GM18951 (cell line): ENCODE data around the gene MTCL1.

Experiments used
- POLR2A ChIP-seq: IDR thresholded peaks from 4 replicates; pipeline ENCODE4 v1.6.1; 2011; ENCODE audit warnings: mild to moderate bottlenecking; ENCODE audit not compliant: insufficient read length, insufficient read depth; ENCODE audit errors: extremely low read depth
- in situ Hi-C: fragments of 300-500 bp; cut with MboI; formaldehyde crosslinking; loops from one replicate; pipeline ENCODE4 v1.12.0; 2022; ENCODE audit warnings: low sequenced_read_pairs, mixed read lengths, inconsistent platforms; ENCODE audit not compliant: unreplicated experiment

Gene MTCL1

GRCh38 chr18:8705238-8705960, at the start of gene MTCL1:
Gene MTCL1, plus strand, starts transcription at chr18:8705556. Its CDS starts 105 bp downstream, at chr18:8705661.
- in situ Hi-C loops = loop anchor here (10.0 kb wide), 1 partner anchor 349 kb away; no protein-coding TSS in a partner anchor
- no peak for TF ChIP-seq POLR2A

- in situ Hi-C loops = loop anchor here (25.0 kb wide), 1 partner anchor 331 kb away; no protein-coding TSS in a partner anchor
- TF ChIP-seq POLR2A = no peak
Measured at GRCh38 chr18:8656232-8656631, 49.1 kb upstream of the MTCL1 start.

- in situ Hi-C loops = loop anchor here (25.0 kb wide), 1 partner anchor 330 kb away; no protein-coding TSS in a partner anchor
- TF ChIP-seq POLR2A = no peak
Measured at GRCh38 chr18:8657050-8657820, 48.1 kb upstream of the MTCL1 start.

- in situ Hi-C loops = loop anchor here (25.0 kb wide), 1 partner anchor 329 kb away; no protein-coding TSS in a partner anchor
- TF ChIP-seq POLR2A = no peak
Measured at GRCh38 chr18:8657873-8658470, 47.4 kb upstream of the MTCL1 start.

DNA sequence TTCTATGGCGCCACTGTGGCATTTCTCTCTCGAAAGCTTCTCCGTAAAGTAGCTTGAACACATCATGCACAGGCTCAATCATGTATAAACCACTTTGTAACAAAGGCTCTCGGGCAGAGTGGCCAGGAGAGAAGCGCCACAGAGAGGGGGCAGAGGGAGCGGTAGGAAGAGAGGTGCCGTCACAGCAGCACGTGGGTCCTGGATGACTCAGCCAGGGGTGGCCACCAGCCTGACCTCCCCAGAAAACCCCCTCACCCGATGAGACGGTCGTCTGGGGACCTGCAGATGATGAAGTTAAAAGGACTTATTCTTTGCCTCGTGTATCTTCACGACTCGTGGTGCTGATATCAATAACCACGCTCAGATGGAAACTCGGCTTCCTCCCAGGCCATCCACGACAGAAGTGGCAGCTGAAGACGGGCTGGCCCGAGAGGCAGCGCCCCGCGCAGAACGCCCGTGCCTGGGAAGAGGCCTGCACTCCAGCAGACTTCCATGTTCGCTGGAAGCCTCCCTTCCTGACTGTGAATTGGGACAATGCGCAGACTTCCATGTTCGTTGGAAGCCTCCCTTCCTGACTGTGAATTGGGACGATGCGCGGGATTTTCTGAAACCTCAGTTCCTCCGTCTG, 46.4 kb upstream of the MTCL1 start:
- in situ Hi-C loops = loop anchor here (25.0 kb wide), 1 partner anchor 328 kb away; no protein-coding TSS in a partner anchor

GRCh38 chr18:8659609-8660242, 45.6 kb upstream of the MTCL1 start:
- TF ChIP-seq POLR2A = no peak
- in situ Hi-C loops = loop anchor here (25.0 kb wide), 1 partner anchor 328 kb away; no protein-coding TSS in a partner anchor

More for the DNA sequence above, 46.4 kb upstream of the MTCL1 start:
- no peak for TF ChIP-seq POLR2A

DNA sequence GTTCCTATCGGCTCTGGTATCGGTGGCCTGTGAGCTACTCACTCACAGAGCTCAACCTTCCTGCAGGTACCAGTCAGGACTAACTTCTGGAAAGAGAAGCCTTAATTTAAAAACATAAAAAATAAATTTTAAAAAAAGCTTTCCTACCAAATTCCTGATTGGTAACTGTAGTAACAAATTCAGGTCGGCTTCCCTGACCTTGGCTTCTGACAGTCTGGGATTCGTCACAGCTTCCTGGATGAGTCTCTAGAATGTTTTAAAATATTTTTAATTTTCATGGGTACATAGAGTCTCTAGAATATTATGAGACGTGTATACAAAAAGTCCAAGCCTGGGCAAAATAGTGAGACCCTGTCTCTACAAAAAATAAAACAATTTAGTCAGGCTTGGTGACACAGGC, 45.0 kb upstream of the MTCL1 start:
- in situ Hi-C loops = loop anchor here (25.0 kb wide), 1 partner anchor 327 kb away; no protein-coding TSS in a partner anchor
- no peak for TF ChIP-seq POLR2A

GRCh38 chr18:8661754-8662559, 43.4 kb upstream of the MTCL1 start:
- in situ Hi-C loops = loop anchor here (25.0 kb wide), 1 partner anchor 325 kb away; no protein-coding TSS in a partner anchor
- no peak for TF ChIP-seq POLR2A

DNA sequence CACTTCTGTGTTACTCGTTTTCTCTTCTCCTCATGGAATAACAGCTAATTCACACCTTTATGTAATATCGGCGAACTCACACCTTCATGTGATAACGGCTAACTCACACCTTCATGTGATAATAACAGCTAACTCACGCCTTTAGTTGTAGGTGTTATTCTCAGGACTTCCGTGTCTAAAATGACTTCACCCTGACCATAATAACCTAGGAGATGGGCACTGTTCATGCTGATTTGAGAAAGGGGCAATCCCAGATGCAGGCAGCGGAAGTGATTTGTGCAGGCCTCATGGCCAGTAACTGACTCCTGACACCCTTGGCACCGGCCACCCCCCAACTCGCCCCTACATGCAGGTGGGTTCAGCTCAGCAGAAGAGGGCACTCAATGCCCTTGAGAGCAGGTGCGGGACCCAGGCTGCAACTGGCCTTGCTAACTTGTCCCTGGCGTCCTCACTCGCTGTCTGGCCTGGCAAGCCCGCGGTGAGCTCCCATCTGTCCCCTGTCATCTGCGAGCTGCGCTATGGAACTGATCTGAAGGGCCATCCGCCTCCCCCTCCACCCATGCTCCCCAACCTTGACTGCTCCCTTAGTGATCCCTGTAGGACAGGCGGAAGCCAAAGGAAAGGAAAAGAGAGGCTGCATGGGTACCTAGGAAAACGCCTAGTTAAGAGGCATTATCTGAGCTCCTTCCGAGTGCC, 42.6 kb upstream of the MTCL1 start:
- in situ Hi-C loops = loop anchor here (25.0 kb wide), 1 partner anchor 325 kb away; no protein-coding TSS in a partner anchor
- TF ChIP-seq POLR2A = no peak

DNA sequence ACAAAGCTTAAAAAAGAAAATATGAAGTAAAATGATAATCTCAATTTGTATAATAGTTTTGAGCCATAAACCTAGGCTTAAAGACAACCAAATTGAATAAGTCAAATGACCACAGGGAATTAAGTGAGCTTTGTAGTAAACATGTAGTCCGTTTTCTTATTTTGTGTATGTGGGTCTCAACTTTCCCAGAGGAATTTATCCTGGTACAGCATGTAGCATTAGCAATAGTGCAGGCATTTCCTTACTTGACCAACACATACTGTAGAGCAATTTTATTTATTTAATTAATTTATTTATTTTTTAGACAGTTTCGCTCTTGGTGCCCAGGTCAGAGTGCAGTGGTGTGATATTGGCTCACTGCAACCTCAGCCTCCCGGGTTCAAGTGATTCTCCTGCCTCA, 37.5 kb upstream of the MTCL1 start:
- in situ Hi-C loops = loop anchor here (25.0 kb wide), 1 partner anchor 319 kb away; no protein-coding TSS in a partner anchor
- TF ChIP-seq POLR2A = no peak

DNA sequence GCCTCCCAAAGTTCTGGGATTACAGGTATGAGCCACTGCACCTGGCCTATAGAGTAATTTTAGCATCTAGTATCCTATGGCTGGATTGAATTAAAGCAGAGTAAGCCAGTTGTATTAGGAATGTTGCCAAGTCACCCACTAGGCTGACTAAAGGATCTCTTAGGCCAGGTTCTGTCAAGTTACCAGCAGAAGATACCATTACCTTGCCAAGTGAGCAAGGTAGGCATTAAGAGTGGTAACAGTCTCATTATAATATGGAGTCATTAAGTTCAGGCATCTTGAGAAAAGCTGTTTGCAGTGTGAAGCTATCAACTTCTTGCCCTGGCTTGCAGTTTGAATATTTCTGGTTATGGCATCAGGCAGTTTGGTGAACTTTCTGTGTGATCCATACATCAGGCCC, 37.0 kb upstream of the MTCL1 start:
- in situ Hi-C loops = loop anchor here (25.0 kb wide), 1 partner anchor 319 kb away; no protein-coding TSS in a partner anchor
- TF ChIP-seq POLR2A = no peak
